ENCODE results near the gene RIT2.

GRCh38 chr18:43113220-43113895, 2.1 kb downstream of the RIT2 start:
- no peak for TF ChIP-seq CTCF (IDR thresholded peaks at IDR 0.05; ENCODE audit: insufficient read depth, low read length, poor library complexity, severe bottlenecking)
- no peak for TF ChIP-seq EZH2phosphoT487 (conservative IDR thresholded peaks at IDR 0.05; ENCODE audit: low read length)
